SK-N-SH (cell line): ENCODE measurements around the gene UNC13D. TPM values are rescaled to one million over a fixed set of nuclear protein-coding genes. Genes with fewer than 3 reads are reported as not detected.
A peak's percentile ranks its signal among the peaks of the same experiment; 100 is the strongest.

Source experiments
- CTCF ChIA-PET: fragments of 300-600, 350-600 bp; formaldehyde crosslinking; extraction: SDS; loops from one replicate; lab custom pipeline; 2021; lab: Yijun Ruan, JAX
- POLR2A ChIA-PET: fragments of 350-600 bp; sonication (Branson Sonifier 250); formaldehyde crosslinking; extraction: SDS; loops from one replicate; lab custom pipeline; 2020; ENCODE audit warnings: antibody characterized with exemption, inconsistent platforms; lab: Yijun Ruan, JAX
- DNase-seq: peaks from one replicate; pipeline ENCODE4 v3.0.0; 2012
- H2AFZ ChIP-seq: fragments of 200-600 bp; sonication (generic); 2 replicates; pipeline ENCODE4 v1.8.1; 2016; ENCODE audit warnings: antibody characterized with exemption, mild to moderate bottlenecking, low read depth
- H3F3A ChIP-seq: fragments of 200-600 bp; sonication (generic); replicated peaks from 2 replicates; pipeline ENCODE3; 2016; ENCODE audit warnings: antibody characterized with exemption, mild to moderate bottlenecking; ENCODE audit not compliant: insufficient read depth
- H3K27ac ChIP-seq, 2 experiments: fragments of 200-500 bp in 1 of 2; fragments of 200-600 bp in 1 of 2; sonication (Bioruptor generic) in 1 of 2; sonication (generic), shearing (Covaris generic) in 1 of 2; 2 replicates each; pipeline versions ENCODE4 v1.5.1 to v1.6.1; 2014 to 2016; ENCODE audit warnings: low read depth in 2 of 2, inconsistent platforms in 1 of 2, low read length in 1 of 2, mild to moderate bottlenecking in 1 of 2, mixed read lengths in 1 of 2
- H3K27me3 ChIP-seq: fragments of 200-600 bp; sonication (generic), shearing (Covaris generic); 2 replicates; pipeline ENCODE4 v1.6.1; 2016; ENCODE audit warnings: mixed run types; ENCODE audit not compliant: insufficient read depth
- H3K36me3 ChIP-seq, 2 experiments: fragments of 200-500 bp in 1 of 2; fragments of 200-600 bp in 1 of 2; sonication (Bioruptor generic) in 1 of 2; sonication (generic) in 1 of 2; replicated peaks in 1 of 2; 2 replicates each; pipeline versions ENCODE3 to v1.5.1; 2014 to 2016; ENCODE audit warnings: low read length in 1 of 2, mild to moderate bottlenecking in 1 of 2; ENCODE audit not compliant: insufficient read depth in 2 of 2, control insufficient read depth in 1 of 2
- H3K4me1 ChIP-seq, 2 experiments: fragments of 200-500 bp in 1 of 2; fragments of 200-600 bp in 1 of 2; sonication (Bioruptor generic) in 1 of 2; sonication (generic), shearing (Covaris generic) in 1 of 2; 2 replicates each; pipeline versions ENCODE4 v1.5.1 to v1.6.1; 2014 to 2016; ENCODE audit warnings: low read depth in 1 of 2, low read length in 1 of 2, mixed run types in 1 of 2; ENCODE audit not compliant: insufficient read depth in 2 of 2, control insufficient read depth in 1 of 2
- H3K4me2 ChIP-seq: fragments of 200-600 bp; sonication (generic), shearing (Covaris generic); 2 replicates; pipeline ENCODE4 v1.6.1; 2017; ENCODE audit warnings: mixed run types
- H3K4me3 ChIP-seq, 2 experiments: fragments of 200-500 bp in 1 of 2; fragments of 200-600 bp in 1 of 2; sonication (Bioruptor generic) in 1 of 2; sonication (generic), shearing (Covaris generic) in 1 of 2; 2 replicates each; pipeline versions ENCODE4 v1.5.1 to v1.8.1; 2014 to 2016; ENCODE audit warnings: low read depth in 2 of 2, inconsistent platforms in 1 of 2, low read length in 1 of 2, mild to moderate bottlenecking in 1 of 2, mixed read lengths in 1 of 2, moderate library complexity in 1 of 2
- H3K79me2 ChIP-seq: fragments of 200-600 bp; sonication (generic); 2 replicates; pipeline ENCODE4 v1.8.1; 2017; ENCODE audit warnings: mild to moderate bottlenecking; ENCODE audit not compliant: insufficient read depth
- H3K9ac ChIP-seq: fragments of 200-600 bp; sonication (generic); 2 replicates; pipeline ENCODE4 v1.6.1; 2017; ENCODE audit warnings: mixed run types
- H3K9me2 ChIP-seq: fragments of 200-600 bp; sonication (generic); 2 replicates; pipeline ENCODE4 v1.6.1; 2017; ENCODE audit warnings: mixed run types
- H3K9me3 ChIP-seq: fragments of 200-600 bp; sonication (generic); 2 replicates; pipeline ENCODE4 v1.6.1; 2017; ENCODE audit warnings: mixed run types, mild to moderate bottlenecking, moderate library complexity
- H4K20me1 ChIP-seq: fragments of 200-600 bp; sonication (generic); 2 replicates; pipeline ENCODE4 v1.6.1; 2017; ENCODE audit warnings: mild to moderate bottlenecking, mixed run types; ENCODE audit not compliant: insufficient read depth
- CHD2 ChIP-seq: fragments of 150-350 bp; IDR thresholded peaks from 2 replicates; pipeline ENCODE4 v1.6.1; 2018; ENCODE audit warnings: low read length; ENCODE audit not compliant: partially characterized antibody
- CTCF ChIP-seq: fragments of 200-600 bp; sonication (generic); IDR thresholded peaks from 2 replicates; pipeline ENCODE4 v1.6.1; 2017; ENCODE audit warnings: antibody characterized with exemption, mild to moderate bottlenecking, moderate library complexity
- GABPA ChIP-seq: IDR thresholded peaks from 2 replicates; pipeline ENCODE4 v1.4.0; 2012; ENCODE audit warnings: low read depth, mild to moderate bottlenecking
- IRF3 ChIP-seq: fragments of 150-350 bp; IDR thresholded peaks from 2 replicates; pipeline ENCODE4 v1.6.1; 2016; ENCODE audit warnings: mild to moderate bottlenecking, low read depth, low read length
- JUND ChIP-seq: IDR thresholded peaks from 2 replicates; pipeline ENCODE4 v1.4.0; 2012
- MEF2A ChIP-seq: IDR thresholded peaks from 2 replicates; pipeline ENCODE4 v1.4.0; 2012; ENCODE audit warnings: low read depth, borderline replicate concordance
- POLR2AphosphoS5 ChIP-seq: IDR thresholded peaks from 2 replicates; pipeline ENCODE4 v1.6.1; 2012; ENCODE audit warnings: low read depth, low read length
- REST ChIP-seq: IDR thresholded peaks from 2 replicates; pipeline ENCODE4 v1.6.1; 2012; ENCODE audit warnings: mild to moderate bottlenecking, low read depth, low read length, moderate library complexity
- RXRA ChIP-seq: IDR thresholded peaks from 2 replicates; pipeline ENCODE4 v1.4.0; 2012; ENCODE audit warnings: low read depth, mild to moderate bottlenecking, borderline replicate concordance
- SMC3 ChIP-seq: IDR thresholded peaks from 2 replicates; pipeline ENCODE4 v1.6.1; 2012; ENCODE audit warnings: low read depth, low read length, improper control_type of control experiment
- USF1 ChIP-seq: IDR thresholded peaks from 2 replicates; pipeline ENCODE4 v1.4.0; 2012; ENCODE audit warnings: low read depth, borderline replicate concordance
- USF2 ChIP-seq: fragments of 150-350 bp; IDR thresholded peaks from 2 replicates; pipeline ENCODE4 v1.6.1; 2017; ENCODE audit warnings: antibody characterized with exemption, low read length, low read depth, borderline replicate concordance
- YY1 ChIP-seq: IDR thresholded peaks from 2 replicates; pipeline ENCODE4 v1.4.0; 2012; ENCODE audit warnings: low read depth, mild to moderate bottlenecking
- WGBS: methylation state at CpG from one replicate; pipeline ENCODE4 v1.1.6; 2017; ENCODE audit warnings: low lambda C conversion rate; 5-methylcytosine and 5-hydroxymethylcytosine counted together
- polyA plus RNA-seq, 3 experiments: library from polyadenylated mRNA; depleted of rRNA; stranded (reverse); fragments of >200 nt; gene quantifications; 2 replicates each; pipeline ENCODE4 v1.2.3, GENCODE V29; 2012

The UNC13D gene
- polyA plus RNA-seq, 1 of the 3 experiments (the other 2 are of a cell fraction), result 0.99 TPM

GRCh38 chr17:75846692-75847613, 2.7 kb upstream of the UNC13D start (continued):
- TF ChIP-seq REST (no peak), MEF2A (no peak), USF2 (no peak), CHD2 (no peak), SMC3 (no peak)

GRCh38 chr17:75845933-75846691, 1.9 kb upstream of the UNC13D start:
- no peaks in the 10 kb centered on the region for H3F3A ChIP-seq
- no peaks in the 10 kb centered on the region for H3K27me3 ChIP-seq
- no peaks in the 10 kb centered on the region for H3K9me2 ChIP-seq
- no peaks in the 10 kb centered on the region for H3K79me2 ChIP-seq
- no peaks in the 10 kb centered on the region for H4K20me1 ChIP-seq
- POLR2A ChIA-PET, result interaction anchor here (0.9 to 4.8 kb wide), 5 partner anchors 9 to 68 kb away, joined by 3 to 38 read pairs (median 24); partner anchors contain the start of gene WBP2
- H3K4me3 ChIP-seq, result no peak overlapping the region
- 90% methylated on average over 22 of the region's 22 CpGs for WGBS
- H3K9me3 ChIP-seq, result no peaks in the 10 kb centered on the region
- H3K4me1 ChIP-seq, result peaks cover 4 to 34% of the 10 kb centered on the region in 2 experiments; a peak in 3 of 4 replicates
- CTCF ChIA-PET, result interaction anchor here (0.6 to 16.1 kb wide), 29 partner anchors 10 to 835 kb away, joined by 3 to 326 read pairs (median 4); partner anchors contain the start of genes GALK1, TRIM47, TRIM65 and WBP2
- peak overlapping the region in 1 of 2 experiments; percentile 93; a peak in 2 of 4 replicates for H3K27ac ChIP-seq
- no peak overlapping the region for H2AFZ ChIP-seq
- no peak overlapping the region for H3K9ac ChIP-seq
- peaks cover 23 to 47% of the 10 kb centered on the region in 2 experiments for H3K36me3 ChIP-seq
- no peak for DNase-seq
- H3K4me2 ChIP-seq, result no peak overlapping the region
- TF ChIP-seq IRF3 (no peak), POLR2AphosphoS5 (no peak), YY1 (no peak), RXRA (no peak), JUND (no peak), CTCF (no peak), MEF2A (no peak), GABPA (no peak), REST (no peak), USF1 (no peak)
